Umbilical cord (tissue), 2 donors: Measurements from ENCODE around the gene FAHD1. TPM values are rescaled to one million over a fixed set of nuclear protein-coding genes. Genes with fewer than 3 reads are reported as not detected.
"Not testable (repeated sequence)": the region's sequence is repeated elsewhere in the genome, so short reads cannot be mapped to it uniquely, and the experiment has no call there.

ENCODE experiments used
- DNase-seq: peaks from one replicate; pipeline ENCODE4 v3.0.0-alpha.2; 2015; ENCODE audit warnings: low spot score
- total RNA-seq: library from RNA; depleted of rRNA; stranded (reverse); fragments of >200 nt; gene quantifications from one replicate; pipeline ENCODE4 v1.2.3, GENCODE V29; 2014; ENCODE audit warnings: low replicate concordance; ENCODE audit not compliant: insufficient read depth

The FAHD1 gene
- total RNA-seq, 1 donor from 2014 or later = 36.1 TPM

GRCh38 chr16:1789643-1790045 is 37.4 kb upstream of the FAHD1 start:
- DNase-seq = no peak

GRCh38 chr16:1790261-1790610 is 36.8 kb upstream of the FAHD1 start:
- DNase-seq = no peak

- no peak for DNase-seq
These were observed 36.3 kb upstream of the FAHD1 start for GRCh38 chr16:1790611-1791255.

- DNase-seq = no peak
These were observed 35.6 kb upstream of the FAHD1 start for GRCh38 chr16:1791256-1791942.

- DNase-seq = no peak
These were observed 34.8 kb upstream of the FAHD1 start for GRCh38 chr16:1791943-1792812.

GRCh38 chr16:1792836-1793577 is 34.0 kb upstream of the FAHD1 start:
- no peak for DNase-seq

- no peak for DNase-seq
These were observed 33.3 kb upstream of the FAHD1 start, which contains the start of gene IGFALS for GRCh38 chr16:1793578-1794220. IGFALS (minus strand) TSS chr16:1793705; CDS start chr16:1793652, 53 bp downstream.

- no peak for DNase-seq
These were observed 32.7 kb upstream of the FAHD1 start for GRCh38 chr16:1794221-1794871.

- no peak for DNase-seq
These were observed 31.9 kb upstream of the FAHD1 start for GRCh38 chr16:1794908-1795666.

- DNase-seq = not testable (repeated sequence)
These were observed 27.7 kb upstream of the FAHD1 start for GRCh38 chr16:1799263-1799662.

GRCh38 chr16:1800701-1801100 is 26.3 kb upstream of the FAHD1 start:
- no peak for DNase-seq

GRCh38 chr16:1807626-1808025 is 19.4 kb upstream of the FAHD1 start:
- no peak for DNase-seq

GRCh38 chr16:1808691-1809090 is 18.3 kb upstream of the FAHD1 start:
- no peak for DNase-seq

- no peak for DNase-seq
These were observed 17.7 kb upstream of the FAHD1 start for GRCh38 chr16:1809281-1809801.

- DNase-seq = no peak
These were observed 16.9 kb upstream of the FAHD1 start for GRCh38 chr16:1810106-1810505.

GRCh38 chr16:1810536-1810935 is 16.5 kb upstream of the FAHD1 start:
- no peak for DNase-seq

GRCh38 chr16:1812732-1813163 is 14.3 kb upstream of the FAHD1 start:
- DNase-seq = peak; percentile 70

- DNase-seq = no peak
These were observed 11.5 kb upstream of the FAHD1 start for GRCh38 chr16:1815461-1815860.

- no peak for DNase-seq
These were observed 10.4 kb upstream of the FAHD1 start for GRCh38 chr16:1816396-1817275.
